ENCODE measurements around the gene AK4. TPM values are rescaled to one million over a fixed set of nuclear protein-coding genes. Genes with fewer than 3 reads are reported as not detected.
A peak's percentile ranks its signal among the peaks of the same experiment; 100 is the strongest.

AK4 gene
- total and polyA plus RNA-seq, 2 donors from 2014 or later, result 47.6 to 131 TPM

GRCh38 chr1:65254320-65255034 lies 106.5 kb downstream of the AK4 start:
- Histone ChIP-seq H3K4me3 (ENCODE audit: low read length in 3 of 3) (peak overlapping the region; percentile 73 to 80 (median 74)), H3K27me3 (ENCODE audit: control insufficient read depth, insufficient read depth, low read length) (no peaks in the 10 kb centered on the region), H3K27ac (ENCODE audit: low read depth in 2 of 2, low read length in 2 of 2) (peak overlapping the region in 1 of 2 donors; percentile 29), H3K9ac (ENCODE audit: low read length in 3 of 3) (peak overlapping the region in 2 of 3 donors; percentile 57 to 73), H3K36me3 (ENCODE audit: control insufficient read depth in 2 of 3, insufficient read depth in 3 of 3, low read length in 3 of 3) (no peaks in the 10 kb centered on the region), H3K9me3 (ENCODE audit: control insufficient read depth in 2 of 3, insufficient read depth in 1 of 3, low read length in 3 of 3) (no peaks in the 10 kb centered on the region), H3K4me1 (ENCODE audit: control insufficient read depth in 2 of 3, insufficient read depth in 2 of 3, low read depth in 1 of 3, low read length in 3 of 3) (peaks cover 0 to 8% (median 7%) of the 10 kb centered on the region in 3 donors)
- peak; percentile 82 to 92 (median 84) for DNase-seq
- intact Hi-C loops (cut with DNase I), result no loop called here
- TF ChIP-seq CTCF (IDR thresholded peaks at IDR 0.05; ENCODE audit: borderline replicate concordance, extremely low read depth, insufficient read depth), result peak; percentile 1
- FAIRE-seq, result no peak

GRCh38 chr1:65255035-65255655 lies 107.1 kb downstream of the AK4 start:
- Histone ChIP-seq H3K4me1 (ENCODE audit: control insufficient read depth in 2 of 3, insufficient read depth in 2 of 3, low read depth in 1 of 3, low read length in 3 of 3) (peaks cover 0 to 8% (median 7%) of the 10 kb centered on the region in 3 donors), H3K27me3 (ENCODE audit: control insufficient read depth, insufficient read depth, low read length) (no peaks in the 10 kb centered on the region), H3K36me3 (ENCODE audit: control insufficient read depth in 2 of 3, insufficient read depth in 3 of 3, low read length in 3 of 3) (no peaks in the 10 kb centered on the region), H3K27ac (ENCODE audit: low read depth in 2 of 2, low read length in 2 of 2) (peak overlapping the region in 1 of 2 donors; percentile 29), H3K4me3 (ENCODE audit: low read length in 3 of 3) (peak overlapping the region; percentile 49 to 80 (median 50)), H3K9me3 (ENCODE audit: control insufficient read depth in 2 of 3, insufficient read depth in 1 of 3, low read length in 3 of 3) (no peaks in the 10 kb centered on the region), H3K9ac (ENCODE audit: low read length in 3 of 3) (peak overlapping the region in 2 of 3 donors; percentile 37 to 57)
- DNase-seq (peak in 4 of 5 donors; percentile 52 to 74 (median 62)), FAIRE-seq (no peak)
- no peak for TF ChIP-seq CTCF (IDR thresholded peaks at IDR 0.05; ENCODE audit: borderline replicate concordance, extremely low read depth, insufficient read depth)
- intact Hi-C loops (cut with DNase I), result no loop called here

GRCh38 chr1:65255656-65256050 lies 107.7 kb downstream of the AK4 start:
- peaks cover 0 to 8% (median 7%) of the 10 kb centered on the region in 3 donors for H3K4me1 ChIP-seq (ENCODE audit: control insufficient read depth in 2 of 3, insufficient read depth in 2 of 3, low read depth in 1 of 3, low read length in 3 of 3)
- no peaks in the 10 kb centered on the region for H3K27me3 ChIP-seq (ENCODE audit: control insufficient read depth, insufficient read depth, low read length)
- H3K36me3 ChIP-seq (ENCODE audit: control insufficient read depth in 2 of 3, insufficient read depth in 3 of 3, low read length in 3 of 3), result no peaks in the 10 kb centered on the region
- H3K4me3 ChIP-seq (ENCODE audit: low read length in 3 of 3), result peak overlapping the region; percentile 36 to 80 (median 50)
- TF ChIP-seq CTCF (IDR thresholded peaks at IDR 0.05; ENCODE audit: borderline replicate concordance, extremely low read depth, insufficient read depth), result no peak
- peak overlapping the region in 1 of 3 donors; percentile 37 for H3K9ac ChIP-seq (ENCODE audit: low read length in 3 of 3)
- no peaks in the 10 kb centered on the region for H3K9me3 ChIP-seq (ENCODE audit: control insufficient read depth in 2 of 3, insufficient read depth in 1 of 3, low read length in 3 of 3)
- no peak for FAIRE-seq
- no peak overlapping the region for H3K27ac ChIP-seq (ENCODE audit: low read depth in 2 of 2, low read length in 2 of 2)
- DNase-seq, result no peak
- intact Hi-C loops (cut with DNase I), result no loop called here

Measured in kidney (tissue), 14 donors.